ENCODE measurements around the gene WDR83. TPM values are rescaled to one million over a fixed set of nuclear protein-coding genes. Genes with fewer than 3 reads are reported as not detected.

The WDR83 gene
- total and polyA plus RNA-seq, 2 experiments from 2014 or later = 12.5 to 18.5 TPM

DNA sequence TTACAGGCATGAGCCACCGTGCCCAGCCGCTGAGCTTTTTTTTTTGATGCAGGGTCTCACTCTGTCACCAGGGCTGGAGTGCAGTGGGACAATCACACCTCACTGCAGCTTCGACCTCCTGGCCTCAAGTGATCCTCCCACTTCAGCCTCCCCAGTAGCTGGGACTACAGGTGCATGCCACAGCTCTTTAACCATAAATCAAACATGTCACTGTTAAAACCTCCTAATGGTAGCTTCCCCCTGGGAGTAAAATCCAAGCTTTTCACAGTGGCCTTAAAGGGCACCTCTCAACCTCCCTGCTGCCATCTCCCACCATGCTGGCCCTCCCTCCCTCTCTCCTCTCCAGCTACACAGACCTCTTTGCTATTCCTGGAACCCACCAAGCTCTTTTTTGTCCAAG, 19.2 kb downstream of the WDR83 start:
- no peaks in the 10 kb centered on the region for H3K79me2 ChIP-seq (replicated peaks; ENCODE audit: insufficient read depth)
- H3K27me3 Mint-ChIP-seq (ENCODE audit: insufficient read depth, low read depth, poor library complexity) = peaks cover 19% of the 10 kb centered on the region
- peaks cover 4% of the 10 kb centered on the region for H3K36me3 Mint-ChIP-seq (ENCODE audit: low read depth)
- no peak overlapping the region for H3K27ac Mint-ChIP-seq
- TF ChIP-seq ZNF114 (CRISPR knock-in tag; IDR thresholded peaks at IDR 0.05) (no peak), POLR2AphosphoS5 (IDR thresholded peaks at IDR 0.05; ENCODE audit: low read depth) (no peak), STAT1 (IDR thresholded peaks at IDR 0.05; ENCODE audit: unreplicated experiment) (no peak), EZH2phosphoT487 (IDR thresholded peaks at IDR 0.05; ENCODE audit: unreplicated experiment) (no peak), NANOG (IDR thresholded peaks at IDR 0.05; ENCODE audit: borderline replicate concordance) (no peak), CREB1 (CRISPR knock-in tag; IDR thresholded peaks at IDR 0.05; ENCODE audit: low read depth) (no peak), JUNB (IDR thresholded peaks at IDR 0.05; ENCODE audit: unreplicated experiment) (no peak), EZH2 (IDR thresholded peaks at IDR 0.05; ENCODE audit: low read depth, unreplicated experiment) (no peak), ZNF331 (CRISPR knock-in tag; IDR thresholded peaks at IDR 0.05; ENCODE audit: low read depth) (no peak)
- TF ChIP-seq, protein P1, sequence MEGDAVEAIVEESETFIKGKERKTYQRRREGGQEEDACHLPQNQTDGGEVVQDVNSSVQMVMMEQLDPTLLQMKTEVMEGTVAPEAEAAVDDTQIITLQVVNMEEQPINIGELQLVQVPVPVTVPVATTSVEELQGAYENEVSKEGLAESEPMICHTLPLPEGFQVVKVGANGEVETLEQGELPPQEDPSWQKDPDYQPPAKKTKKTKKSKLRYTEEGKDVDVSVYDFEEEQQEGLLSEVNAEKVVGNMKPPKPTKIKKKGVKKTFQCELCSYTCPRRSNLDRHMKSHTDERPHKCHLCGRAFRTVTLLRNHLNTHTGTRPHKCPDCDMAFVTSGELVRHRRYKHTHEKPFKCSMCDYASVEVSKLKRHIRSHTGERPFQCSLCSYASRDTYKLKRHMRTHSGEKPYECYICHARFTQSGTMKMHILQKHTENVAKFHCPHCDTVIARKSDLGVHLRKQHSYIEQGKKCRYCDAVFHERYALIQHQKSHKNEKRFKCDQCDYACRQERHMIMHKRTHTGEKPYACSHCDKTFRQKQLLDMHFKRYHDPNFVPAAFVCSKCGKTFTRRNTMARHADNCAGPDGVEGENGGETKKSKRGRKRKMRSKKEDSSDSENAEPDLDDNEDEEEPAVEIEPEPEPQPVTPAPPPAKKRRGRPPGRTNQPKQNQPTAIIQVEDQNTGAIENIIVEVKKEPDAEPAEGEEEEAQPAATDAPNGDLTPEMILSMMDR (conservative IDR thresholded peaks at IDR 0.05; ENCODE audit: low read depth in 2 of 2) = no peak
- TF ChIP-seq, protein P2, sequence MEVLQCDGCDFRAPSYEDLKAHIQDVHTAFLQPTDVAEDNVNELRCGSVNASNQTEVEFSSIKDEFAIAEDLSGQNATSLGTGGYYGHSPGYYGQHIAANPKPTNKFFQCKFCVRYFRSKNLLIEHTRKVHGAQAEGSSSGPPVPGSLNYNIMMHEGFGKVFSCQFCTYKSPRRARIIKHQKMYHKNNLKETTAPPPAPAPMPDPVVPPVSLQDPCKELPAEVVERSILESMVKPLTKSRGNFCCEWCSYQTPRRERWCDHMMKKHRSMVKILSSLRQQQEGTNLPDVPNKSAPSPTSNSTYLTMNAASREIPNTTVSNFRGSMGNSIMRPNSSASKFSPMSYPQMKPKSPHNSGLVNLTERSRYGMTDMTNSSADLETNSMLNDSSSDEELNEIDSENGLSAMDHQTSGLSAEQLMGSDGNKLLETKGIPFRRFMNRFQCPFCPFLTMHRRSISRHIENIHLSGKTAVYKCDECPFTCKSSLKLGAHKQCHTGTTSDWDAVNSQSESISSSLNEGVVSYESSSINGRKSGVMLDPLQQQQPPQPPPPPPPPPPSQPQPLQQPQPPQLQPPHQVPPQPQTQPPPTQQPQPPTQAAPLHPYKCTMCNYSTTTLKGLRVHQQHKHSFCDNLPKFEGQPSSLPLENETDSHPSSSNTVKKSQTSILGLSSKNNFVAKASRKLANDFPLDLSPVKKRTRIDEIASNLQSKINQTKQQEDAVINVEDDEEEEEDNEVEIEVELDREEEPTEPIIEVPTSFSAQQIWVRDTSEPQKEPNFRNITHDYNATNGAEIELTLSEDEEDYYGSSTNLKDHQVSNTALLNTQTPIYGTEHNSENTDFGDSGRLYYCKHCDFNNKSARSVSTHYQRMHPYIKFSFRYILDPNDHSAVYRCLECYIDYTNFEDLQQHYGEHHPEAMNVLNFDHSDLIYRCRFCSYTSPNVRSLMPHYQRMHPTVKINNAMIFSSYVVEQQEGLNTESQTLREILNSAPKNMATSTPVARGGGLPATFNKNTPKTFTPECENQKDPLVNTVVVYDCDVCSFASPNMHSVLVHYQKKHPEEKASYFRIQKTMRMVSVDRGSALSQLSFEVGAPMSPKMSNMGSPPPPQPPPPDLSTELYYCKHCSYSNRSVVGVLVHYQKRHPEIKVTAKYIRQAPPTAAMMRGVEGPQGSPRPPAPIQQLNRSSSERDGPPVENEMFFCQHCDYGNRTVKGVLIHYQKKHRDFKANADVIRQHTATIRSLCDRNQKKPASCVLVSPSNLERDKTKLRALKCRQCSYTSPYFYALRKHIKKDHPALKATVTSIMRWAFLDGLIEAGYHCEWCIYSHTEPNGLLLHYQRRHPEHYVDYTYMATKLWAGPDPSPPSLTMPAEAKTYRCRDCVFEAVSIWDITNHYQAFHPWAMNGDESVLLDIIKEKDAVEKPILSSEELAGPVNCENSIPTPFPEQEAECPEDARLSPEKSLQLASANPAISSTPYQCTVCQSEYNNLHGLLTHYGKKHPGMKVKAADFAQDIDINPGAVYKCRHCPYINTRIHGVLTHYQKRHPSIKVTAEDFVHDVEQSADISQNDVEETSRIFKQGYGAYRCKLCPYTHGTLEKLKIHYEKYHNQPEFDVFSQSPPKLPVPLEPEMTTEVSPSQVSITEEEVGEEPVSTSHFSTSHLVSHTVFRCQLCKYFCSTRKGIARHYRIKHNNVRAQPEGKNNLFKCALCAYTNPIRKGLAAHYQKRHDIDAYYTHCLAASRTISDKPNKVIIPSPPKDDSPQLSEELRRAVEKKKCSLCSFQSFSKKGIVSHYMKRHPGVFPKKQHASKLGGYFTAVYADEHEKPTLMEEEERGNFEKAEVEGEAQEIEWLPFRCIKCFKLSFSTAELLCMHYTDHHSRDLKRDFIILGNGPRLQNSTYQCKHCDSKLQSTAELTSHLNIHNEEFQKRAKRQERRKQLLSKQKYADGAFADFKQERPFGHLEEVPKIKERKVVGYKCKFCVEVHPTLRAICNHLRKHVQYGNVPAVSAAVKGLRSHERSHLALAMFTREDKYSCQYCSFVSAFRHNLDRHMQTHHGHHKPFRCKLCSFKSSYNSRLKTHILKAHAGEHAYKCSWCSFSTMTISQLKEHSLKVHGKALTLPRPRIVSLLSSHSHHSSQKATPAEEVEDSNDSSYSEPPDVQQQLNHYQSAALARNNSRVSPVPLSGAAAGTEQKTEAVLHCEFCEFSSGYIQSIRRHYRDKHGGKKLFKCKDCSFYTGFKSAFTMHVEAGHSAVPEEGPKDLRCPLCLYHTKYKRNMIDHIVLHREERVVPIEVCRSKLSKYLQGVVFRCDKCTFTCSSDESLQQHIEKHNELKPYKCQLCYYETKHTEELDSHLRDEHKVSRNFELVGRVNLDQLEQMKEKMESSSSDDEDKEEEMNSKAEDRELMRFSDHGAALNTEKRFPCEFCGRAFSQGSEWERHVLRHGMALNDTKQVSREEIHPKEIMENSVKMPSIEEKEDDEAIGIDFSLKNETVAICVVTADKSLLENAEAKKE (CRISPR knock-in tag; IDR thresholded peaks at IDR 0.05) = no peak
- TF ChIP-seq, protein P3, sequence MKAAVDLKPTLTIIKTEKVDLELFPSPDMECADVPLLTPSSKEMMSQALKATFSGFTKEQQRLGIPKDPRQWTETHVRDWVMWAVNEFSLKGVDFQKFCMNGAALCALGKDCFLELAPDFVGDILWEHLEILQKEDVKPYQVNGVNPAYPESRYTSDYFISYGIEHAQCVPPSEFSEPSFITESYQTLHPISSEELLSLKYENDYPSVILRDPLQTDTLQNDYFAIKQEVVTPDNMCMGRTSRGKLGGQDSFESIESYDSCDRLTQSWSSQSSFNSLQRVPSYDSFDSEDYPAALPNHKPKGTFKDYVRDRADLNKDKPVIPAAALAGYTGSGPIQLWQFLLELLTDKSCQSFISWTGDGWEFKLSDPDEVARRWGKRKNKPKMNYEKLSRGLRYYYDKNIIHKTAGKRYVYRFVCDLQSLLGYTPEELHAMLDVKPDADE (IDR thresholded peaks at IDR 0.05) = no peak
- TF ChIP-seq, protein P4, sequence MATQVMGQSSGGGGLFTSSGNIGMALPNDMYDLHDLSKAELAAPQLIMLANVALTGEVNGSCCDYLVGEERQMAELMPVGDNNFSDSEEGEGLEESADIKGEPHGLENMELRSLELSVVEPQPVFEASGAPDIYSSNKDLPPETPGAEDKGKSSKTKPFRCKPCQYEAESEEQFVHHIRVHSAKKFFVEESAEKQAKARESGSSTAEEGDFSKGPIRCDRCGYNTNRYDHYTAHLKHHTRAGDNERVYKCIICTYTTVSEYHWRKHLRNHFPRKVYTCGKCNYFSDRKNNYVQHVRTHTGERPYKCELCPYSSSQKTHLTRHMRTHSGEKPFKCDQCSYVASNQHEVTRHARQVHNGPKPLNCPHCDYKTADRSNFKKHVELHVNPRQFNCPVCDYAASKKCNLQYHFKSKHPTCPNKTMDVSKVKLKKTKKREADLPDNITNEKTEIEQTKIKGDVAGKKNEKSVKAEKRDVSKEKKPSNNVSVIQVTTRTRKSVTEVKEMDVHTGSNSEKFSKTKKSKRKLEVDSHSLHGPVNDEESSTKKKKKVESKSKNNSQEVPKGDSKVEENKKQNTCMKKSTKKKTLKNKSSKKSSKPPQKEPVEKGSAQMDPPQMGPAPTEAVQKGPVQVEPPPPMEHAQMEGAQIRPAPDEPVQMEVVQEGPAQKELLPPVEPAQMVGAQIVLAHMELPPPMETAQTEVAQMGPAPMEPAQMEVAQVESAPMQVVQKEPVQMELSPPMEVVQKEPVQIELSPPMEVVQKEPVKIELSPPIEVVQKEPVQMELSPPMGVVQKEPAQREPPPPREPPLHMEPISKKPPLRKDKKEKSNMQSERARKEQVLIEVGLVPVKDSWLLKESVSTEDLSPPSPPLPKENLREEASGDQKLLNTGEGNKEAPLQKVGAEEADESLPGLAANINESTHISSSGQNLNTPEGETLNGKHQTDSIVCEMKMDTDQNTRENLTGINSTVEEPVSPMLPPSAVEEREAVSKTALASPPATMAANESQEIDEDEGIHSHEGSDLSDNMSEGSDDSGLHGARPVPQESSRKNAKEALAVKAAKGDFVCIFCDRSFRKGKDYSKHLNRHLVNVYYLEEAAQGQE (IDR thresholded peaks at IDR 0.05; ENCODE audit: unreplicated experiment) = no peak
- no peak overlapping the region for H3K4me2 ChIP-seq
- H3K9me3 Mint-ChIP-seq = peaks cover 4% of the 10 kb centered on the region; the same call in 1 of the 3 replicates
- H3K4me3 ChIP-seq = no peak overlapping the region
- peaks cover 2% of the 10 kb centered on the region; the same call in 2 of the 3 replicates for H3K4me1 Mint-ChIP-seq
- no peaks in the 10 kb centered on the region for H3K9me2 ChIP-seq (ENCODE audit: insufficient read depth)
- H3K27ac ChIP-seq (ENCODE audit: low read depth) = no peak overlapping the region
- no peak for DNase-seq (ENCODE audit: low spot score)
- H2AFZ ChIP-seq = no peak overlapping the region
- no peaks in the 10 kb centered on the region for H3K4me1 ChIP-seq (ENCODE audit: insufficient read depth)
- no peaks in the 10 kb centered on the region for H3F3A ChIP-seq (replicated peaks; ENCODE audit: low read depth)
- H4K20me1 ChIP-seq (replicated peaks; ENCODE audit: insufficient read depth) = no peaks in the 10 kb centered on the region
- no peaks in the 10 kb centered on the region for H3K36me3 ChIP-seq (ENCODE audit: insufficient read depth)
- H3K27me3 ChIP-seq (ENCODE audit: insufficient read depth) = no peaks in the 10 kb centered on the region
- ATAC-seq = no peak
- no peak overlapping the region for H3K4me3 Mint-ChIP-seq
